ENCODE measurements around the gene PAK4. TPM values are rescaled to one million over a fixed set of nuclear protein-coding genes. Genes with fewer than 3 reads are reported as not detected.

Gene PAK4
- total RNA-seq, 2 experiments from 2014 or later, result 15.3 to 18.2 TPM

GRCh38 chr19:39190768-39191167 is 65.2 kb downstream of the PAK4 start:
- Mint-ChIP-seq H3K27ac (no peak overlapping the region), H3K4me1 (ENCODE audit: low read depth) (peaks cover 6% of the 10 kb centered on the region), H3K4me3 (no peak overlapping the region), H3K36me3 (ENCODE audit: low read depth) (no peaks in the 10 kb centered on the region), H3K27me3 (ENCODE audit: low read depth) (peaks cover 22% of the 10 kb centered on the region), H3K9me3 (ENCODE audit: insufficient read depth) (no peaks in the 10 kb centered on the region)
- CTCF ChIA-PET, result no interaction called here
- no peak for ATAC-seq
- no peak for DNase-seq
- POLR2A ChIA-PET, result interaction anchor here (0.7 kb wide), 1 partner anchor 223 kb away, joined by 3 read pairs; no protein-coding TSS in a partner anchor

- ChIA-PET POLR2A (interaction anchor here (0.6 kb wide), 1 partner anchor 26 kb away, joined by 5 read pairs; no protein-coding TSS in a partner anchor), CTCF (no interaction called here)
- Mint-ChIP-seq H3K4me1 (ENCODE audit: low read depth) (peaks cover 19% of the 10 kb centered on the region), H3K27ac (no peak overlapping the region), H3K27me3 (ENCODE audit: low read depth) (peaks cover 29% of the 10 kb centered on the region), H3K9me3 (ENCODE audit: insufficient read depth) (no peaks in the 10 kb centered on the region), H3K36me3 (ENCODE audit: low read depth) (no peaks in the 10 kb centered on the region), H3K4me3 (no peak overlapping the region)
- ATAC-seq (no peak), DNase-seq (no peak)
Measured at GRCh38 chr19:39192846-39193245, 67.3 kb downstream of the PAK4 start.

DNA sequence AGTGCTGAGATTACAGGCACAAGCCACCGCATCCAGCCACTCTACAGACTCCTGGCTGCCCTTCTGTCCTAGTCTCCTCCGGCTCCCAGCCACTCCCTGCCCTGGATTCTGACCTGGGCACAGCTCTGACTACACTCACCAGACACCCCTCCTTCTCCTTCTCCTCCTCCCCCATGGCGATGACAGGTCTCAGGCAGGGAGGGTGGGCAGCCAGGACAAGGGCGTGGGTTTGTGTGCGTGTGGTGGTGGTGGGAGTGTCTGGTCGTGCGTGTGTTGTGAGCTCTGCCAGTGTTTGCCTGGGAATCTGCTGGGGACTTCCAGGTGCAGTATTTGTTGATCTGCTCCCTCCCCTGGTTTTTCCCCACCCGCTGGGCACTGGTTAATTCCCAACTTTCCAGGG is 68.2 kb downstream of the PAK4 start:
- DNase-seq, result no peak
- H3K4me1 Mint-ChIP-seq (ENCODE audit: low read depth), result peaks cover 19% of the 10 kb centered on the region
- ChIA-PET CTCF (interaction anchor here (0.6 kb wide), 1 partner anchor 218 kb away, joined by 3 read pairs; no protein-coding TSS in a partner anchor), POLR2A (no interaction called here)
- no peaks in the 10 kb centered on the region for H3K36me3 Mint-ChIP-seq (ENCODE audit: low read depth)
- no peak overlapping the region for H3K4me3 Mint-ChIP-seq
- H3K27me3 Mint-ChIP-seq (ENCODE audit: low read depth), result peaks cover 35% of the 10 kb centered on the region
- no peak overlapping the region for H3K27ac Mint-ChIP-seq
- ATAC-seq, result no peak
- no peaks in the 10 kb centered on the region for H3K9me3 Mint-ChIP-seq (ENCODE audit: insufficient read depth)

DNA sequence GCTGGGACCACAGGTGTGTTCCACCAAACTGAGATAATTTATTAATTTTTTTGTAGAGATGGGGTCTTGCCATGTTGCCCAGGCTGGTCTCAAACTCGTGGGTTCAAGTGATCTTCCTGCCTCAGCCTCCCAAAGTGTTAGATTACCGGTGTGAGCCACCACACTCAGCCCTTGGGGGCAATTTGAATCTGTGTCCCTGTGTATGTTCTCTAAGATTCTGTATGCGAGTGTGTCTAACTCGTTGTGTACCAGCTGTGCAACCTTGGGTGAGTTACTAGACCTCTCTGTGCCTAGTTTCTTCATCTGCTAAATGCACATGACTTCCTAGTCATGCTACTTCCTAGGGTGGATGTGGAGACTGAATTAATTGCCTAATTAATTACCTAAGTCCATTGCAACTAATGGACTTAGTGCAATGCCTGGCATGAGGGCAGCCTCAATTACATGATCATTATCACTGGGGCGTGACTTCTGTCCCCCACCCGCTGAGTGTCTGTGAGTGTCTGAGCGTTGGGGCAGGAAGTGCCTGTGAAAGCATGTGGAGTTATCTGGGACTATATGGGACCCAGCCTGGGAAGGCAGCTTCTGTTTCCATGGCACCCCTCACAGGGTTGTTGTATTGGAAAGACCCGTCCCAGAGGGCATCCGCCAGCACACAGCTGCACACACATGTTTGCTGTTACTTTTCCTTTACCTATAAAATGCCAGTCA is 69.4 kb downstream of the PAK4 start:
- H3K9me3 Mint-ChIP-seq (ENCODE audit: insufficient read depth), result no peaks in the 10 kb centered on the region
- no peaks in the 10 kb centered on the region for H3K36me3 Mint-ChIP-seq (ENCODE audit: low read depth)
- ATAC-seq, result no peak
- CTCF ChIA-PET, result no interaction called here
- no peak overlapping the region for H3K27ac Mint-ChIP-seq
- POLR2A ChIA-PET, result no interaction called here
- H3K27me3 Mint-ChIP-seq (ENCODE audit: low read depth), result peaks cover 36% of the 10 kb centered on the region
- no peak overlapping the region for H3K4me3 Mint-ChIP-seq
- DNase-seq, result no peak
- H3K4me1 Mint-ChIP-seq (ENCODE audit: low read depth), result peaks cover 19% of the 10 kb centered on the region

DNA sequence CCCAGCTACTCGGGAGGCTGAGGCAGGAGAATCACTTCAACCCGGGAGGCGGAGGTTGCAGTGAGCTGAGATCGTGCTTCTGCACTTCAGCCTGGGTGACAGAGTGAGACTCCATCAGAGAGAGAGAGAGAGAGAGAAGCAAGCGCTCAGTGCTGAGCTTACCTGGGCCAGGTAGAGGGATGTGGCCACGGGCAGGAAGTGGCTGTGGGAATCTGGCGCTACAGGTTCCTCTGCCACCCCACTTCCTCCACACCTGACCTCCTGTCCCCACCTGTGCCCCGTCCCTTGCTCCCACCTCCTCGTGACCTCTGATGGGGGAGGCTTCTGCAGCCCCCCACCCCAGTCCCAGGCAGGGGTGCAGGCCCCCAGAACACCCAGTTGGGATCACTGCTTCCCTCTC is 70.2 kb downstream of the PAK4 start:
- POLR2A ChIA-PET, result no interaction called here

DNA sequence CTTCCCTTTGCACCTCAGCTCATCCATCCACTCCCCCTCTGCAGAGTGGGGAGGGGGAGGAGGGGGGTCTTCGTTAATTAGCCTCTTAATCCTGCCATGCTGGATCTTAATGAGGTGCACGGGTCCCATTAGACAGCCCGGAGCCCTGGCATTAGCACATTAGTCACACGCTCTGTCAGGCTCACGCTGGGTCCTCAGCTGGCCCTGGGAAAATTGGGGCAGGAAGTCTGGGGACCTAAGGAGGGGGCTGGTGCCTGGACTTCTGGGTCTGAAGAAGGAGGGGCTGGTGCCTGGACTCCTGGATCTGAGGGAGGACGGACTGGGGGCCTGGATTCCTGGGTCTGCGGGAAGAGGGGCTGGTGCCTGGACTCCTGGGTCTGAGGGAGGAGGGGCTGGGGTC is 70.7 kb downstream of the PAK4 start:
- ChIA-PET CTCF (no interaction called here), POLR2A (no interaction called here)
- ATAC-seq (no peak), DNase-seq (no peak)
- no peak overlapping the region for H3K4me3 Mint-ChIP-seq
- peaks cover 41% of the 10 kb centered on the region for H3K27me3 Mint-ChIP-seq (ENCODE audit: low read depth)
- H3K36me3 Mint-ChIP-seq (ENCODE audit: low read depth), result no peaks in the 10 kb centered on the region
- peaks cover 19% of the 10 kb centered on the region for H3K4me1 Mint-ChIP-seq (ENCODE audit: low read depth)
- H3K27ac Mint-ChIP-seq, result no peak overlapping the region
- no peaks in the 10 kb centered on the region for H3K9me3 Mint-ChIP-seq (ENCODE audit: insufficient read depth)

More for the DNA sequence above, 70.2 kb downstream of the PAK4 start:
- Mint-ChIP-seq H3K36me3 (ENCODE audit: low read depth) (no peaks in the 10 kb centered on the region), H3K27me3 (ENCODE audit: low read depth) (peaks cover 37% of the 10 kb centered on the region), H3K4me1 (ENCODE audit: low read depth) (peaks cover 19% of the 10 kb centered on the region), H3K9me3 (ENCODE audit: insufficient read depth) (no peaks in the 10 kb centered on the region), H3K4me3 (no peak overlapping the region), H3K27ac (no peak overlapping the region)
- CTCF ChIA-PET, result no interaction called here
- DNase-seq, result no peak
- no peak for ATAC-seq

DNA sequence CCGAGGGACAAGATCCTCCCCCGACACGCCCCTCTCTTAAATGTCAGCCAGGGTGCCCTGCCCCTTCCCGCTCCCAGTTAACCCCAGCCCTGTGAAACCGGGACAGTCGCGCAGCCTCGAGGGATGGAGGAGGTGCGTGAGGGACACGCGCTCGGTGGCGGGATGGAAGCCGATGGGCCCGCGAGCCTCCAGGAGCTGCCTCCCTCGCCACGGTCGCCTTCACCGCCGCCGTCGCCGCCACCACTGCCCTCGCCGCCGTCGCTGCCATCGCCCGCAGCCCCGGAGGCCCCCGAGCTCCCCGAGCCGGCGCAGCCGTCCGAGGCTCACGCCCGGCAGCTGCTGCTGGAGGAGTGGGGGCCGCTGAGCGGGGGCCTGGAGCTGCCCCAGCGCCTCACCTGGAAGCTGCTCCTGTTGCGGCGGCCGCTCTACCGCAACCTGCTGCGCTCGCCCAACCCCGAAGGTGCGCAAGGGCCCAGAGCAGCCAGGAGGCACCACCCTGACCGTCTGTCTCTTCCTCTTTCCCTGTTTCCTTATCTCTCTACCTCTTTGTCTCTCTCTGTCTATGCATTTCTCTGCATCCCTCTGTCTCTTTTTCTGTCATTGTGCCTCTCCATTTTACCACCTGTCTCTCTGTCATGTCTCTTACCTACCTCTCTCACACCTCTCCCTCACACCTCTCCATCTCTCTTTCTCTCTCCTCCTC is 71.4 kb downstream of the PAK4 start, which contains the start of gene NCCRP1:
Gene NCCRP1, plus strand, starts transcription at position 105 of the 703 bp plus-strand sequence. Its CDS starts 19 bp downstream, at position 124.
- H3K4me3 Mint-ChIP-seq, result no peak within 1 kb of the TSS
- CTCF ChIA-PET, result no interaction called here
- H3K9me3 Mint-ChIP-seq (ENCODE audit: insufficient read depth), result no peaks in the 10 kb centered on the region
- no peak for DNase-seq
- peak; percentile 43 for ATAC-seq
- POLR2A ChIA-PET, result no interaction called here
- H3K27me3 Mint-ChIP-seq (ENCODE audit: low read depth), result peaks cover 43% of the 10 kb centered on the region
- no peaks in the 10 kb centered on the region for H3K36me3 Mint-ChIP-seq (ENCODE audit: low read depth)
- H3K27ac Mint-ChIP-seq, result no peak within 1 kb of the TSS
- peaks cover 19% of the 10 kb centered on the region for H3K4me1 Mint-ChIP-seq (ENCODE audit: low read depth)

- H3K27ac Mint-ChIP-seq, result no peak overlapping the region
- no peaks in the 10 kb centered on the region for H3K9me3 Mint-ChIP-seq (ENCODE audit: insufficient read depth)
- DNase-seq, result no peak
- peaks cover 19% of the 10 kb centered on the region for H3K4me1 Mint-ChIP-seq (ENCODE audit: low read depth)
- ChIA-PET POLR2A (no interaction called here), CTCF (no interaction called here)
- peaks cover 47% of the 10 kb centered on the region for H3K27me3 Mint-ChIP-seq (ENCODE audit: low read depth)
- H3K36me3 Mint-ChIP-seq (ENCODE audit: low read depth), result no peaks in the 10 kb centered on the region
- H3K4me3 Mint-ChIP-seq, result no peak overlapping the region
- no peak for ATAC-seq
Measured at GRCh38 chr19:39197808-39198207, 72.2 kb downstream of the PAK4 start.

DNA sequence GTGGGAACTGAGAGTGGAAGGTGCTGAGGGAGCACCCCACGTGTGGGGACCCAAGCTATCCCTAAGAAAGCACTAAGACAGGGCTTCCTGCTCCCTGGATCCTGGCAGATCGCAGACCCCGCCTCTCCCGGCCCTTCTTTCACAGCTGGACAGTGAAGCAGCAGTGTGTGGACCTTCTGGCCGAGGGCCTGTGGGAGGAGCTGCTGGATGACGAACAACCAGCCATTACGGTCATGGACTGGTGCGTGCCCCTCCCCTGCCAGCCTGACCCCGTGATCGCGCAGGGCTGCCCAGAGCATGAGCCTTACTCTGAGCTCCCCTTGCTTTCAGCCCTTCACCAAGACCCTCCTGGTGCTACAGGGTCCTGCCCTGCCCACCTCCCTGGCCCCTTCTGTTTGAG is 73.4 kb downstream of the PAK4 start:
- H3K27me3 Mint-ChIP-seq (ENCODE audit: low read depth), result peaks cover 54% of the 10 kb centered on the region
- no peak overlapping the region for H3K27ac Mint-ChIP-seq
- no peaks in the 10 kb centered on the region for H3K9me3 Mint-ChIP-seq (ENCODE audit: insufficient read depth)
- ChIA-PET CTCF (interaction anchor here (0.7 kb wide), 1 partner anchor 77 kb away, joined by 3 read pairs; no protein-coding TSS in a partner anchor), POLR2A (no interaction called here)
- H3K36me3 Mint-ChIP-seq (ENCODE audit: low read depth), result no peaks in the 10 kb centered on the region
- no peak overlapping the region for H3K4me3 Mint-ChIP-seq
- H3K4me1 Mint-ChIP-seq (ENCODE audit: low read depth), result peaks cover 19% of the 10 kb centered on the region
- DNase-seq (no peak), ATAC-seq (no peak)

DNA sequence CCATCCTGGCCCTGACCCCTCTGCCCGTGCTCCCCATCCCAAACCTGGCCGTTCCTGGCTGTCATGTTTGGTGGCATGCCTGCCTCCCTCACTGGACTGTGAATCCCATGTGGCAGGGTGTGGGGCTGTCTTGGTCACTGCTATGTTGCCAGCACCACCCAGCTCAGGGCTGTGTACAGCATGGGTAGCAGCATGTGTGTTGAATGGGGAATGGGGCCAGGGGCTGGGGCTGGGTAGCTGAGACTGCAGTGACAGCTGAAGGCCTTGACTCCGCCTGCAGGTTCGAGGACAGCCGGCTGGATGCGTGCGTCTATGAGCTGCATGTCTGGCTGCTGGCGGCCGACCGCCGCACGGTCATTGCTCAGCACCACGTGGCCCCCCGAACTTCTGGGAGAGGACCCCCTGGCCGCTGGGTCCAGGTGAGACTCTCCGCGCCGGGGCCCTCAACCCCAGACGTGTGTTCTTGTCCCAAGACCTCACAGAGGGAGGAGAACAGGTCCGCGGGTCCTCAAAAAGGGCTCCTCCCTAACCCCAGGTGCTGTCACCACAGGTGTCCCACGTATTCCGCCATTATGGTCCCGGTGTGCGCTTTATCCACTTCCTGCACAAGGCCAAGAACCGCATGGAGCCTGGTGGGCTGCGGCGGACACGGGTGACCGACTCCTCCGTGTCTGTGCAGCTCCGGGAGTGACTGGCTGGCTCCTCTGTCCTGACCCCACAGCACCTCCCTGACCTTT is 74.6 kb downstream of the PAK4 start:
- no peak overlapping the region for H3K27ac Mint-ChIP-seq
- no peak for ATAC-seq
- DNase-seq, result no peak
- H3K4me1 Mint-ChIP-seq (ENCODE audit: low read depth), result peaks cover 19% of the 10 kb centered on the region
- peaks cover 59% of the 10 kb centered on the region for H3K27me3 Mint-ChIP-seq (ENCODE audit: low read depth)
- H3K36me3 Mint-ChIP-seq (ENCODE audit: low read depth), result no peaks in the 10 kb centered on the region
- POLR2A ChIA-PET, result no interaction called here
- no peaks in the 10 kb centered on the region for H3K9me3 Mint-ChIP-seq (ENCODE audit: insufficient read depth)
- CTCF ChIA-PET, result no interaction called here
- no peak overlapping the region for H3K4me3 Mint-ChIP-seq

GRCh38 chr19:39200803-39201115 is 75.2 kb downstream of the PAK4 start:
- no peak for DNase-seq
- no peak overlapping the region for H3K27ac Mint-ChIP-seq
- no peak for ATAC-seq
- H3K9me3 Mint-ChIP-seq (ENCODE audit: insufficient read depth), result no peaks in the 10 kb centered on the region
- peaks cover 14% of the 10 kb centered on the region for H3K4me1 Mint-ChIP-seq (ENCODE audit: low read depth)
- no peaks in the 10 kb centered on the region for H3K36me3 Mint-ChIP-seq (ENCODE audit: low read depth)
- POLR2A ChIA-PET, result no interaction called here
- no peak overlapping the region for H3K4me3 Mint-ChIP-seq
- CTCF ChIA-PET, result no interaction called here
- peaks cover 56% of the 10 kb centered on the region for H3K27me3 Mint-ChIP-seq (ENCODE audit: low read depth)

DNA sequence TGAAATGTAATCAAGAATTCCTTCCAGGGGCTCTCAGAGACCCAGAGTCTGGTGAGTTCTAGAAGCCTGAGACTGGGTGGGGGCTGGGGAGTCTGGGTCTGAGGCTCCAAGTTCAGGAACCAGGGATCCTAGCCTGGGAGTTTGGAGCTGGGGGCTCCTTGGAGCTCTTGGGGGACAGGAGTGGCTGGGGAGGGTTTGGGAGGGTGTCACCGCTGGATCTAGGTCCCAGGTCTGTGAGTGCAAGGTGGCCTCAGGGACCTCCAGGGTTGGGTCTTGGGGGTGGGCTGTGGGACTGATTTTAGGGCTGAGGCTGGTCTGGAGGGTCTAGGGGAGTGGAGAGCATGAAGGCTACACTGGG is 77.4 kb downstream of the PAK4 start:
- ATAC-seq (no peak), DNase-seq (no peak)
- Mint-ChIP-seq H3K27ac (no peak overlapping the region), H3K9me3 (ENCODE audit: insufficient read depth) (no peaks in the 10 kb centered on the region), H3K4me1 (ENCODE audit: low read depth) (no peaks in the 10 kb centered on the region), H3K36me3 (ENCODE audit: low read depth) (no peaks in the 10 kb centered on the region), H3K27me3 (ENCODE audit: low read depth) (peaks cover 53% of the 10 kb centered on the region), H3K4me3 (no peak overlapping the region)
- CTCF ChIA-PET, result no interaction called here
- POLR2A ChIA-PET, result no interaction called here
